HS-5 (cell line): Measurements from ENCODE around the gene TSC2.

Experiments used
- DNase-seq: peaks from one replicate; pipeline ENCODE4 v3.0.0-alpha.2; 2012; ENCODE audit warnings: low read depth

TSC2 gene

DNA sequence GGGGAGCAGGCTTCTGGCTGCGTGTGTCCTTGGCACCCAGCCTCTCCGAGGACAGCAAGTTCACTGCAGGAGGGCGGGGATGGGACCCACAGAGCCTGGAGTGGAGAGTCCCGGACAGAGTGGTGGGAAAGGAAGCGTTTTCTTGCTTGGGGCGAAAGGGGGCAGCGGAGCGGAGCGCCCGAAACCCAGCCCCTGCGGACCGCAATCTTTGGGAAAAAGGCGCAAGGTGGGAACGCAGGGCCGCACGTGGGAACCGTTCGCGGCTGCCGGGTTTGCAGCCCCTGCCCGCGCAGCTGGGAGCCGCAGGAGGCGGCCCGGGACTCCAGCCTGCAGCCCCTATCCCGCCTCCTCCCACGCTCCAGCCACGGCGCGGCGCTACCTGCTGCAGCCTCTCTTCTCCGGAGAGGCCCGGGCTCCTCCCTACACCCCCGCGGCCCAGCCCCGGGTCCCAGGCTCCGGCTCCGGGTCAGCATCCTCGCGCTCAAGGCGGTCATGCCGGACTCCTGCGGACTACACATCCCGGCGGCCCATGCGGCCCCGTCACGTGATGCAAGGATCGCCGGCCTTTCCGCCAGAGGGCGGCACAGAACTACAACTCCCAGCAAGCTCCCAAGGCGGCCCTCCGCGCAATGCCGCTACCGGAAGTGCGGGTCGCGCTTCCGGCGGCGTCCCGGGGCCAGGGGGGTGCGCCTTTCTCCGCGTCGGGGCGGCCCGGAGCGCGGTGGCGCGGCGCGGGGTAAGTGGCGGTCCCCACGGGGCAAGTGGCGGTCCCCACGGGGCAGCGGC, at the start of gene TSC2, which contains the start of gene NTHL1:
TSS of gene TSC2 (plus strand) at position 656 of the 786 bp plus-strand sequence. CDS start 631 bp downstream, outside the sequence.
TSS of gene NTHL1 (minus strand) at position 505 of the 786 bp plus-strand sequence. CDS start at position 494, 11 bp downstream.
- DNase-seq = peak; percentile 65

DNA sequence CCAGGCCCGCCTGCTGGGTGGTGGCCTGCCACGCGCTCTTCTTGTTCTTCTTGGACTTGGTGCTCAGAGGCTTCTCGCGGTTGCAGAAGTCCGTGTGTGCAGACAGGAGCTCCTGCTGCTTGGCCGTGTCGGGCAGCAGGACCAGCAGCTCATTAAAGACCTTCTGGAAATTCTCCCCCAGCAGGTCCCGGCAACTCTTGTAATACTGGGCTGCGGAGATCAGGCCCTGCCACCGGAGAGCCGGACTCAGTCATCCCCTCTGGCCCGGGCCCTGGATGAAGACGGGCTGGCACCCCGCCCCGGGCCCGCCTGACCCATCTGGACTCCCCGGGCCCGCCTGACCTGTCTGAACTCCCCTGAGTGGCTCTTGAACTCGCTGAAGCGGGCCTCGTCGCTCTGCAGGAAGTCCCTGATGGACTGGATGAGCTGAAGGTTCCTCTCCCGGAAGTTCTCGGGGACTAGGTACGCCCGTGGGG, 49.4 kb upstream of the TSC2 start:
- DNase-seq = no peak

- DNase-seq = no peak
Observed at GRCh38 chr16:1998852-1999801, 48.7 kb upstream of the TSC2 start.

DNA sequence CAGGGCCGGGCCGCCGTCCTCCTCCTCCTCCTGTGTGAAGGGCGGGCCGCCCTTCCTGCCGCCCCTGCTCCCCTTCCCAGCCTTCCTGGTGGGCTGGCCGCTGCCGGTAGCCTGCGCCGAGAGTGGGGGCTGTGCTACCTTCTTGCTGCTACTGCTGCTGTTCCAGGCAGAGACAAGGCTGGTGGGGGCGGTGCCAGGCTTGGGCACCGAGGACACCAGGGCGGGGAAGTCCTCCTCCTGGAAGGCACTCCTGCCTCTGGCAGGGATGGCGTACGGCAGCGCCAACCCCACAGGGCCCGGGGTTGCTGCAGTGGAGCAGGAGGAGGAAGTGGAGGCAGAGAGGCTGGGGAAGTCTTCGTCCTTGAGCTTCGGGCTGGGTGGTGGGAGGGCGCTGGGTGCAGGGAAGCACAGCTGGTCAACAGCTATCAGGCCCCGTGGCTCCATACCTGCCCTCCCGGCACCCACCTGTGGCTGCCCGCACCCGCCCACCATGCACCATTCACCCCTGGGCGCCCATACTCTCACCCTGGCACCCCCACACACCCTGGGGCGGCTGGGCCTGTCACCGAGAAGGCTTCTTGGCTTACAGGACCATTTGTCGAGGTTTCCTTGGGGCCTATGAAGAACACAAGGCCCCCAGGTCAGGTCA, 47.8 kb upstream of the TSC2 start:
- no peak for DNase-seq

DNA sequence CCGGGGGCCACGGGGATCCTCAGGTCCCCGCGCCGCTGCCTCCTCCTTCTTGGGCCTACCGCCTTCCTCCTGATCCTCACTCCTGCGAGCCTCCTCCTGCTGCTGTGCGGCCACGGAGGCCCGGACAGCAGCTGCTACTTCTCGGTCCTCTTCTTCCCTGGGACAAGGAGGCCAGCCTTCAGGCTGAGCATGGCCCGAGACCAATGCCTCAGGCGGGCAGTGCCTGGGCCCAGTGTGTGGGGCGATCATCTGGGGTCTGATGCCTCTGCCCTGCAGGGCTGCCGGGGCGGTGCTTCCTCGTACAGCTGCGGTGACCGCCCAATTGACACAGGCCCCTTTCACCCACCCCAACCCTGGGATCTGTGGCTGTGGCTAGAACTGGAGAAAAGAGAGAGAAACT, 46.8 kb upstream of the TSC2 start:
- DNase-seq = no peak

- no peak for DNase-seq
Observed at GRCh38 chr16:2001456-2002355, 46.1 kb upstream of the TSC2 start.

DNA sequence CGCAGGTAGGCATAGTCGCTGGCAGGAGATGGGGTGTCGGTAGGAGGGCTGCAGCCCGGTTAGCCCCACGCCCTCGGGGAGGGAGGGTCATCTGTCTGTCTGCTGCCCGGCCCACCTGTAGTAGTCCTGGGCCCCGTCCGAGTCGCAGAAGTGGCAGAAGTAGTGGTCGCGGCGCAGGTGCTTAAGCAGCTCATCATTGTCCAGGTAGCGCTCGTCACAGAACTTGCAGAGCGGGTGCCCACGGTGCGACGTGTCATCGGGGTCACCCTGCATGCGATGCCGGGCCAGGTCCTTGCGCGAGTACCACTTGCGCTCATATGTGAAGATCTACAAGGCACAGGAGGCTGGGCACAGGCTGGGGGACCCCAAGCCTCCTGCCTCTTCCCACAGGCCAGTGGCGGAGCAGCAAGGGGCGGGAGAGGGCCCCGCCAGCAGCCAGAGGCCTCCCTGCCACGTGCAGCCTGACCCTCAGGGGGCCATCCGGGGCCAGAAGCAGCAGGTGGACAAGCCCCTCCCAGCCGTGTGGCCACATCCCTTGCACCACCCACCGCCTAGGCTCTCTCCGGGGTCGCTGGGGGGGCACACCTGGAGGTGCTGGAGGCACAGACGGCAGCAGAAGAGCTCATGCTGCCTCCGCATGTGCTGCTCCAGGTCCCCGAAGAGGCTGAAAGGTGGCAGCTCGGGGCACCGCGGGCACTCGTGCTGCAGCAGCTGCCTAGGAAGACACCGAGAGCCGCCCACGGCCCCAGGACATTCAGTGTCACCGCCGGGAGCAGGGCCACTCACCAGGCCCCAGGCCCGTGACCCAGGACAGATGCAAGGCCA, 45.2 kb upstream of the TSC2 start:
- DNase-seq = no peak

DNA sequence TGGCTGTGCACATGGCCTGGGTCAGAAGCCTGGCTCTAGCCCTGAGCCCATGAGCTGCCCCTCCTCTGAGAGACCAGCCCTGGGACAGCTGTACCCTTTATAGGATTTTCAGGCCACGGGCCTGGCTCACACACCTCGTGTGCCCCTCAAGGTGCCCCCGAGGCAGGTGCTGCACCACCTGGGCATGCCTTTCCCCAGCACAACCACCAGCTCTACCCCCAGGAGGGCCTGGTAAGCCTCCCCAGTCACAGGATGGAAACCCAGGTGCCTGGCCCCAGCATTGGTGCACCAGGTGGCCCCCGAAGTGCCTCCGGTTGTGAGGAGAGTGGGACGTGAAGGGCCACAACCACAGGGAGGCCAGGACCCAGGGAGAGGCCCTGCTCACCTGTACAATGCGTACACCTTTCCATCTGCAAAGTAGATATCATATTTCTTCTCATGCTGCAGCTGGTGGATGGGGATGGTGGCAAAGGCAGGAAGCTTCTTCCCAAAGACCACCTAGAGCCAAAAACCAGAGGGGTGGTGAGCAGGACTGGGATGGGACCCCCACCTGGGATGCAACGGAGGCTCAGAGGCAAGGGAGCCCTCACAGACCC, 44.5 kb upstream of the TSC2 start:
- DNase-seq = no peak

- DNase-seq = no peak
Observed at GRCh38 chr16:2003827-2004641, 43.8 kb upstream of the TSC2 start.

GRCh38 chr16:2004795-2005517, 42.8 kb upstream of the TSC2 start:
- no peak for DNase-seq

DNA sequence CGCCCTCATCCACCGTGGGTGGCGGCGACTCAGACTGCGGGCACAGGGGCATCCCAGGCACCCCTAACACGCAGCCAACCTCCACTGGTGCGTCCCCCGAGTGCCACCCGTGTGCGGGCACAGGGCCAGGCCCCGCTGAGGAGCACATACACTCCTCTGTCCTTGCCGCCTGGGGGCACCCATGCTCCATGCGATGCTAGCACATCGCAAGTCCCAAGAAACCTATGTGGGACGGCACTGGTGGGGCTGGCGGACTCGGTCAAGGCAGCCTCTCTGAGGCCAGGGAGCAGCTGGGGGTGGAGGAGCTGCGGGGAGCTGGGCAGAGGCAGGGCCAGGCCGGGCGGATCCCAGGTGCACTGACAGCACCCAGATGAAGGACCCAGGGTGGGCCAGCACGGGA, 42.1 kb upstream of the TSC2 start:
- no peak for DNase-seq

GRCh38 chr16:2006317-2006716, 41.5 kb upstream of the TSC2 start:
- DNase-seq = no peak

- DNase-seq = no peak
Observed at GRCh38 chr16:2007081-2007836, 40.5 kb upstream of the TSC2 start.

- DNase-seq = peak; percentile 64
Observed at GRCh38 chr16:2008009-2008526, 39.7 kb upstream of the TSC2 start.

DNA sequence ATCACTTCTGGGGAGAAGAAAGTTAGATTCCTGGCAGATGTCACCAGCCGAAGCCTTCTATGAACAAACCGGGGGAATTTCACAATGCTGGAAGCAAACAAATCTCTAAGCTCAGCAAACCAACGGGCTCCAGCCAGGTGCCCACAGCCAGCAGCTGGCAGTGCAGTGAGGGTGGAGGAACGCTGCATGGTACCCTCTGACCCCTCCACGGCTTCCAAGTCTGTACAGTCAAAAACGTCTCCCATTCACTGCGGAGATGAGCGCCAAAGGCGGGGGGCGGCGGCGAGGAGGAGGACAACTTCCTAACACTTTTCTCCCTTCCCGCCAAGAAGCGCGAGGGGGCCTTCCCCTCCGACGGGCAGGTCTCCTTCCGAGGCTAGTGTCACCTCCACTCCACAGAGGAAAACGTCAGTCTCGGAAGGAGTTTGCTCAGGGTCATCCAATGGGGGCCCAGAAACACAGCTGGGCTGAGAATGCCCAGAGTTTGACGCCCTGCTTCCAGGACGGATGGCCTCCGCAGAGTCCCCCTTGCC, 39.1 kb upstream of the TSC2 start:
- no peak for DNase-seq

DNA sequence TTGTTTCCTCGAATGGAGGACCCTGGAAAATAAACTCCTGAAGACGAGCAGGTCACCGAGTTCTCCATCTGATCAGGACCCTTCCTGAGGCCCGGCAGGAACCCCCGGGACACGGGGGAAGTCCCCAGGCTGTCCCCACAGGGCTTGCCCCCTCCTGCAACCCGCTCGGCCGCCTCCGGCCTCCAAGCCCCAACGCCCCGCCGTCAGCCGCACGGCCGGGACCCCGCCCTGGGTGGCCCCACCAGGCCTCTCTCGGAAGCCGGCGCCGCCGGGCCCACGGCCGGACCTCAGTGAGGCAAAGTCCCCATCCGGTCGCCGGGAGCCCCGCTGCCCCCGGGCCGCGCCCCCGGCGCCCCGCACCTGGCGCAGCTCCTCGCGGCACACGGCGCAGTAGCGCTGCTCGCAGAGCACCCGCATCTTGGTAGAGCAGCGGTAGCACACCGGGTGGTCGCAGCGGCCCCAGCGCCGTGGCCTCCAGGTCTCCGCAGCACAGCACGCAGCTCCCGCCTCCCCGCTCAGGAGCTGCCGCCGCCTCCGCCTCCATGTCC, 38.5 kb upstream of the TSC2 start:
- no peak for DNase-seq
